Measurements from ENCODE around the gene FCHO2.

The FCHO2 gene

GRCh38 chr5:73027816-73028215 lies 72.0 kb downstream of the FCHO2 start:
- DNase-seq (ENCODE audit: low read depth): no peak
- no peak for TF ChIP-seq CTCF (IDR thresholded peaks at IDR 0.05; ENCODE audit: low read depth, low read length, missing control alignments)
- in situ Hi-C loops (cut with HindIII; ENCODE audit: low sequenced_read_pairs): no loop called here
- H3K4me3 ChIP-seq (ENCODE audit: low read depth, low read length): no peak overlapping the region

- in situ Hi-C loops (cut with HindIII; ENCODE audit: low sequenced_read_pairs): no loop called here
- no peak overlapping the region for H3K4me3 ChIP-seq (ENCODE audit: low read depth, low read length)
- DNase-seq (ENCODE audit: low read depth): no peak
- TF ChIP-seq CTCF (IDR thresholded peaks at IDR 0.05; ENCODE audit: low read depth, low read length, missing control alignments): no peak
Measured at GRCh38 chr5:73028991-73029595, 73.3 kb downstream of the FCHO2 start.

DNA sequence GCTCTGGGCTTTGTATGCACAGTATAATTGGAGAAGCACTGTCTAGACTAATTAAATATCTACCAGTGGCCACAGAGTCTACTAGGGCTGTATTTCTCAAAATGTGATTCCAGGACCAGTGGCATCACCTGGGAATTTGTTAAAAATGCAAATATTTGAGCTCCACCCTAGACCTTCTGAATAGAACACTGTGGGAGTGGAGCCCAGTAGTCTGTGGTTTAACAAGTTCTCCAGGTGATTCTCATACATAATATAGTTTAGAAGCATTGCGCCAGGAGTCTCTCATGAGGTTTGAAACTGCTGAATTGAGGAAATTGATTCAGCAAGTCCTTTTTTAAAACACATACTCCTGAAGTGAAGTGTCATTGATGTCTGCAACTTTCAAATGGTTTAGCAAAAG lies 74.7 kb downstream of the FCHO2 start:
- H3K4me3 ChIP-seq (ENCODE audit: low read depth, low read length): no peak overlapping the region
- in situ Hi-C loops (cut with HindIII; ENCODE audit: low sequenced_read_pairs): no loop called here
- TF ChIP-seq CTCF (IDR thresholded peaks at IDR 0.05; ENCODE audit: low read depth, low read length, missing control alignments): no peak
- DNase-seq (ENCODE audit: low read depth): no peak

DNA sequence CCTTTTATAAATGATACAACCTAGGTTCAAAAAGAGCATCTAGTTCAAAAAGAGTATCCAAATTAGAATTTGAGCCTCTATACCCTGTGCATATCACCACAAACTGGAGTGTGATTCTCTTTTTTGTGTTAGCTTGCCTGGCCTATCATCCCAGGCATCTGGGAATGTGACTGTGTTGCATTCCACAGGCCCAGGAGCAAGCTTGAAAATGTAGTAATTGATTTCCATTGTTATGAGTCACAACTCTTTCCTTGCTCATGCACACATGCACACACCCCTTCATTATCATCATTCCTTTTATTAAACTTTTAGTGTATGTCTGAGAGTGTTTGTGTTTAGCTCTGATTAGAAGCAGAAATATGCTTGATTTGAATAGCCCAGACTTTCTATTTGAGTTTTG lies 75.2 kb downstream of the FCHO2 start:
- in situ Hi-C loops (cut with HindIII; ENCODE audit: low sequenced_read_pairs): no loop called here
- no peak overlapping the region for H3K4me3 ChIP-seq (ENCODE audit: low read depth, low read length)
- TF ChIP-seq CTCF (IDR thresholded peaks at IDR 0.05; ENCODE audit: low read depth, low read length, missing control alignments): no peak
- peak; percentile 71 for DNase-seq (ENCODE audit: low read depth)

DNA sequence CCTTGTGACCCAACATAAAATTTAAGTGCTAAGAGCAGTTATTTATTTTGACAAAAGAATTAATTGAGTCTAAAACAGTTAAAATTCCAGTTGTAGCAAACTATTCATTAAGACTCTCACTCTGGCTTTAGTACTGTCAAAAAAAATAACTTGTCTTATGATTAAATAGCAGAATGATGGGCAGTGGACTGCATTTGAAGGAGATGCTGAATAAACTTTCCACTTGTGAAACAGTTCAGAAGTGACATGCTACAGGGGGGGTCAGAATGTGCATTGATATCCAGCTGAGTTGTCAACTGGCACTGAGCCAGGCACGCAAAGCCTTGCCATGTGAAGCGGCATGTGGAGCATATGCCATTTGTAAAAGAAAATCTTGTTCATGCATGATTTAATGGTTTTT lies 76.0 kb downstream of the FCHO2 start:
- in situ Hi-C loops (cut with HindIII; ENCODE audit: low sequenced_read_pairs): no loop called here
- TF ChIP-seq CTCF (IDR thresholded peaks at IDR 0.05; ENCODE audit: low read depth, low read length, missing control alignments): no peak
- no peak overlapping the region for H3K4me3 ChIP-seq (ENCODE audit: low read depth, low read length)
- DNase-seq (ENCODE audit: low read depth): peak; percentile 24

DNA sequence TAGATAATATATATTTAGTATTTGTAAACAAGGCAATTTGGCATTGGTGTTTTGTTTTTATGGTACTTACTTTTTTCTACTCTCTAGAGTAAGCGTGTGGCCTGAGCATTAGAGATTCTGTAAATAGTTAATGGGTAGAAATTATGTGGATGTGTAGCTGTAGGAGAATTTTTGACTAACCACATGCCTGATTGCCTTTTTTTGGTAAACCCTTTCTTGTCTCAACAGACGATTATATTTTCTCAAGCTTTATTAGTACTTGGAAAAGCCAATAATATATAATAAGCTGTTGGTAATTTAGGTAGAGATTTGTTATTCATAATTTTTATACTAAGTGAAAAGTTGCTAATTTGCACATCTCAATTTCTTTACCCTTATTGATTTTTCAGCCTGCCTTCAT lies 76.8 kb downstream of the FCHO2 start:
- DNase-seq (ENCODE audit: low read depth): no peak
- no peak for TF ChIP-seq CTCF (IDR thresholded peaks at IDR 0.05; ENCODE audit: low read depth, low read length, missing control alignments)
- in situ Hi-C loops (cut with HindIII; ENCODE audit: low sequenced_read_pairs): no loop called here
- H3K4me3 ChIP-seq (ENCODE audit: low read depth, low read length): no peak overlapping the region

Data from astrocyte of the cerebellum (primary cell).